GM12873 (cell line): ENCODE data around the gene COL20A1.

Experiments used
- TF ChIP-seq, protein P1 (sequence below): IDR thresholded peaks from 2 replicates; pipeline ENCODE4 v1.5.1; 2012; ENCODE audit warnings: low read depth, mild to moderate bottlenecking, moderate library complexity, low read length, control low read depth; ENCODE audit not compliant: insufficient read depth; ENCODE audit errors: missing control alignments

The COL20A1 gene

DNA sequence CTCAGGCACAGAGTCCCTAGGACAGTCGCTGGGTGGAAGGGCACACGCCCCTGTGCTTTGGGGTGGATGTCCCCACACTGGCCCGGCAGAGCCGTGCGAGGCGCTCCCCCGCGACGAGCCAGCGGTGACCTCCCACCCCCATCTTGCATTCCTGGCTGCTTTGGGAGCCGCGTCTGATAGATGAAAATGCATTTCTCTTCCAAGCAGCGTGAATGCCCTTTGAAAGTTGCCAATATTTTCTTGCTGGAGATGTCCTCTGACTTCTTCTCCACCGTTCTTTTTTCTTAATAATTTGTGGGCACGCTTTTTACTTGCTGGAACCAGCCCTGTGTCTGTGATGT, 29.9 kb downstream of the COL20A1 start:
- TF ChIP-seq, protein P1, sequence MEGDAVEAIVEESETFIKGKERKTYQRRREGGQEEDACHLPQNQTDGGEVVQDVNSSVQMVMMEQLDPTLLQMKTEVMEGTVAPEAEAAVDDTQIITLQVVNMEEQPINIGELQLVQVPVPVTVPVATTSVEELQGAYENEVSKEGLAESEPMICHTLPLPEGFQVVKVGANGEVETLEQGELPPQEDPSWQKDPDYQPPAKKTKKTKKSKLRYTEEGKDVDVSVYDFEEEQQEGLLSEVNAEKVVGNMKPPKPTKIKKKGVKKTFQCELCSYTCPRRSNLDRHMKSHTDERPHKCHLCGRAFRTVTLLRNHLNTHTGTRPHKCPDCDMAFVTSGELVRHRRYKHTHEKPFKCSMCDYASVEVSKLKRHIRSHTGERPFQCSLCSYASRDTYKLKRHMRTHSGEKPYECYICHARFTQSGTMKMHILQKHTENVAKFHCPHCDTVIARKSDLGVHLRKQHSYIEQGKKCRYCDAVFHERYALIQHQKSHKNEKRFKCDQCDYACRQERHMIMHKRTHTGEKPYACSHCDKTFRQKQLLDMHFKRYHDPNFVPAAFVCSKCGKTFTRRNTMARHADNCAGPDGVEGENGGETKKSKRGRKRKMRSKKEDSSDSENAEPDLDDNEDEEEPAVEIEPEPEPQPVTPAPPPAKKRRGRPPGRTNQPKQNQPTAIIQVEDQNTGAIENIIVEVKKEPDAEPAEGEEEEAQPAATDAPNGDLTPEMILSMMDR, result no peak

DNA sequence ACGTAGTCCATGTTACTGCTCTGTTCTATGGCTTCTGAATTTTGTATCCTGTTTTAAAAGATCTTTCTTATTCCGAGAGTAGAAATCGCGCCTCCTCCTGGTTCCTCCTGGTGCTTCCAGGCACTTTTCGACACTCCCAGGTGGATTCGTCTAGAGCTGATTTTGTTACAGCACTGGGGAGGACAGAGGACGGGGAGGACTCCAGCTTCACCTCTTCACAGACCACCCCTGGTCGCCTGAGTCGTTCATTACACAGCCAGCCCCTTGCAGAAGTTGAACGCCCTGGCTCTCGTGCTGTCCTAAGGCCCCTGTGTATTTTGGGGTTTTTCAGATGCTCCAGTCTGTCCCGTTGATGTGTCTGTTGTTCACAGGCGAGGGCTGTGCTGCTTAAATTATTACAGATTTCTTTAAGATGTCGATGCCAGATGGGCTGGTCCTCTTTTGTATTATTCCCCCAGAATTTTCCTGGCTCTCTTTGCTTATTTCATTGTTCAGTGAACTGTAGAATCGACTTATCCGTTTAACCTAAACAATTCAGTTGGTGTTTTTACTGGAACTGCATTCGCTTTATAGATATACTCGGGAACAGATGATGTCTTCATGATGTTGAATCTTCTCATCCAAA, 30.5 kb downstream of the COL20A1 start:
- TF ChIP-seq, protein P1, result no peak

DNA sequence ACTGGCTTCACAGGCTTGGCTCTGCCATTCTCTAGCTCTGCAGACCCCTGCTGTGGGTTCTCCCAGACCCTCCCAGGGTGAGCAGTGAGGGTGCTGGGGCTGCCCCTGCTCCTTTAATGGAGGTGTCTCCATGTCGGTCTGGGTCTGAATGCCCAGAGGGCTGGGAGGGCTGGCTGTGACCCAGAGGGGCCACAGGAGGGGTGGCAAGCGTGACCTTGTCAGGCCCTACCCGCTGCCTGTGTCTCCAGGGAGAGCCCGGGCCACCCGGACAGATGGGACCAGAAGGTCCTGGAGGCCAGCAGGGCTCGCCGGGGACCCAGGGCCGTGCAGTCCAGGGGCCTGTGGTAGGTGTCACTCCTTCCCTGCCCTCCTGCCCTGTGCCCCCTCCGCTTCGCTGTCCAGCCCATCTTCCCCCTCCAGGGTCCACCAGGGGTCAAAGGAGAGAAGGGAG, 32.1 kb downstream of the COL20A1 start:
- TF ChIP-seq, protein P1, result no peak

DNA sequence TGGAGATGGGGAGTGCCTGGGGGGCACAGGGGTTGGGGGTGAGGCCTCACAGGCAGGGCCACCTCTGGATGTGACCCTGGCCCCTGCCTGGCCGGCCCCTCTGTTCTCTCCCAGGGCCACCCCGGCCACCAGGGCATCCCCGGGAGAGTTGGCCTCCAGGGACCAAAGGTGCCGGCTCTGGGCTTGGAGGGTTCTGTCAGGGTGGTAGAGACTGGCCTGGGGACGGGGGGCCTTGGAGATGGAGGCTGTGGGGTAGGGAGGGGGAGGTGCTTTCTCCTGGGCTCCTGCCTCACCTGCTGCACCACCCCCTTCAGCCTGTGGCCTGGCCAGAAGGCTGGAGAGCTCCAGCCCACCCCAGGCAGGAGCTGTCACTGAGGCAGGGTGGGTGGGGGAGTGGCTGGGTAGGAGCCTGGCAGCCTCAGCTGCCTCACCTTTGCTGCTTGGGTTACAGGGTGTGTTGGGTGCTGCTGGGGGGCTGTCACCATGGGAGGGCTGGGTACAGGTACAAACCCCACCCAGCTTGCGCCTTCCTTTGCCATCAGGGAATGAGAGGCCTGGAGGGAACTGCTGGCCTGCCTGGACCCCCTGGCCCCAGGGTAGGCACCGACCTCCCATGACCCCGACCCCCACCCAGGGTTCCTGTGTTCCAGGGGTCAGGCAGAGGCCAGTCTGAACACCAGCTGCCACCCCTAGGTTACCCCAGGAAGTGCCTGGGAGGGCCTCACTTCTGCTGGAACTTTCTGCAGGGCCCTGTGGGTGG, 32.7 kb downstream of the COL20A1 start:
- TF ChIP-seq, protein P1, result no peak

DNA sequence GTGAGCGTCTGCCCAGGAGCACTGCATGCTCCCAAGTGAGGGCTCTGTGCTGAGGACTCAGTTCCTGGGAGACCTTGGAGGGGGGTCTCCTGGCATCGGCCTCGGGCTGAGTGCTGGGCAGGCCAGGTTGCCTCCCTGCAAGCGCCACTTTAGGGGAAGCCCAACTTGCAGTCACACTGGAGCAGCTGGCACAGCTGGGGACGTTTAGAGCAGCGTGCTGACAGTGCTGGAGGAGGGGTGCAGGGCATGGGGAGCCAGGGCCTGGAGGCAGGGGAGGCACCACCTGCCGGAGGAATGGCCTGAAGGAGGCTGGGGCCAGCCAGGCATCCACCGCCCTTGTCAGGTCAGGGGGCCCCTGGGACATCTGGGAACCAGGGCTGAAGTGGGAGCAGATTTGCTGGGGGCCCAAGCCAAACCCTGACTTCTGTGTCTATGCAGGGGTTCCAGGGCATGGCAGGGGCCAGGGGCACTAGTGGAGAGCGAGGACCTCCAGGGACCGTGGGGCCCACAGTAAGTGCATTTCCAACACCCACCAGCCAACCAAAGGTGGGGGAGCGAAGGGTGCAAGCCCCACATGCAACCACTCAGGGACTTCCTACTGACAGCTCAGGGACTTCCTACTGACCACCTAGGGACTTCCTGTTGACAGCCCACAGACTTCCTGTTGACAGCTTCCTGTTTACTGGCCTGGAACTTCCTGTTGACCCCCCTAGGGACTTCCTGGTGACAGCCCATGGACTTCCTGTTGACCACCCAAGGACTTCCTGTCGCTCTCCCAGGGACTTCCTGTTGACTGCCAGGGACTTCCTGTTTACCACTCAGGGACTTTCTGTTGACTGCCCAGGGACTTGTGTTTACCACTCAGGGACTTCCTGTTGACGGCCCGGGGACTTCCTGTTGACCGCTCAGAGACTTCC, 33.6 kb downstream of the COL20A1 start:
- TF ChIP-seq, protein P1, result no peak

DNA sequence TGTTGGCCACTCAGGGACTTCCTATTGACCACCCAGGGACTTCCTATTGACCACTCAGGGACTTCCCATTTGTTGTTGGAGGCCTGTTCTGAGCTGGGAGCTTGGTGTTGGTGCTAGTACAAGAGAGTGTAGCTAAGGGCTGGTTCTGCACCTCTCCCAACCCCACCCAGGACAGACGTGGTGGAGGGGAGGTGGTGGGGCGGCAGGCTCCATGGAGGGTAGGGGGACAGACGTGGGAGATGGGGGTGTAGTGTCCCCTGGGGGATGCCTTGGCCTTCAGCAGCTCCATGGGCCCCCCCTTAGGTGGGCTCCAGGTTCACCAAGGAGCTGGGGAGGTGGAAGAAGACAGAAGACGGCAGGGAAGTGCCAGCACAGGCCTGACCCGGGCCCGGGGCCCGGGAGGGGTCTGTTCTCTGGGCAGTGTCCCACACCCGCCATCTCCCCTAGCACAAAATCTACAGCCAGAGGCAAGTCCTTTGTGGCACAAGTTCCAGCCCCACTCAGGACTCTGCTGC, 34.3 kb downstream of the COL20A1 start:
- TF ChIP-seq, protein P1, result no peak

DNA sequence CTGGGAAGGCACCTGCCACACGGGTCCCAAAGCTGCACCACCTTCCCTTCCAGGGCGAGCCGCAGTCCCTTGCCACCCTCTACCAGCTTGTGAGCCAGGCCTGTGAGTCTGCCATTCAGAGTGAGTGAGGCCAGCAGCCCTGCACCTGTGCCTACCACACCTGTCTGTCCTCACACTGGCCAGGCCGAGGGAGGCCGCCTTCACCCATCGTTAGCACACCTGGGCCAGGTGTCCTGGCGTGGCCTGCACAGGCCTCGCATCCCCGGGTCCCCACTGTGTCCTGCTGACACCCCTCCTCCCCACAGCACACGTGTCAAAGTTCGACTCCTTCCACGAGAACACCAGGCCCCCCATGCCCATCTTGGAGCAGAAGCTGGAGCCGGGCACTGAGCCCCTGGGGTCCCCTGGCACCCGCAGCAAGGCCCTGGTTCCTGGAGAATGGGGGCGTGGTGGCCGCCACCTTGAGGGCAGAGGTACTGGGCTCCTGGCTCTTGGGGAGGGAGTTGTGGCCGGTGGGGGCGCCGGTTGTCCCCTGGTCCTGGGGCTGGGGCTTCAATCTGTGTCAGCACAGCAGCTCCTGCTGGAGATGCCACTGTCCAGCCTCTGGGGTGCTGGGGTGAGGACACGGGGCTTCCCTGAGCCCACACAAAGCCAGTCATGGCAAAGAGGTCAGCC, 35.2 kb downstream of the COL20A1 start:
- TF ChIP-seq, protein P1, result no peak
